CD4-positive, alpha-beta T cell (primary cell): Measurements from ENCODE around the gene VPS37C. TPM values are rescaled to one million over a fixed set of nuclear protein-coding genes. Genes with fewer than 3 reads are reported as not detected.

Experiments used
- ATAC-seq: fragments of 200-7000 bp; cut with Tn5 transposase; one replicate; pipeline ENCODE4 v1.10.0; 2022; ENCODE audit warnings: mild to moderate bottlenecking; ENCODE audit not compliant: poor library complexity
- CTCF ChIA-PET: fragments of 350-600 bp; sonication (Branson Sonifier 250); formaldehyde crosslinking; loops from one replicate; lab custom pipeline; 2021; ENCODE audit warnings: antibody characterized with exemption, inconsistent platforms; lab: Charles Lee
- POLR2A ChIA-PET: fragments of 350-600 bp; sonication (Branson Sonifier 250); formaldehyde crosslinking; loops from one replicate; lab custom pipeline; 2021; ENCODE audit warnings: antibody characterized with exemption, inconsistent platforms; lab: Charles Lee
- DNase-seq, 14 experiments: peaks; one replicate each; pipeline ENCODE4 v3.0.0-alpha.2; 2013 to 2020; ENCODE audit warnings: mixed read lengths in 2 of 14
- H3K27ac ChIP-seq, 2 donors: one replicate each; pipeline versions ENCODE4 v1.5.1 to v1.7.0; 2013; ENCODE audit warnings: low read length in 2 of 2, low read depth in 1 of 2, mild to moderate bottlenecking in 1 of 2
- H3K27me3 ChIP-seq, 2 experiments: 1 replicate in 1 of 2; 2 replicates in 1 of 2; pipeline versions ENCODE4 v1.6.1 to v1.7.0; 2013; ENCODE audit warnings: low read length in 2 of 2, control low read depth in 1 of 2, mild to moderate bottlenecking in 1 of 2, moderate library complexity in 1 of 2; ENCODE audit not compliant: insufficient read depth in 2 of 2, control insufficient read depth in 1 of 2
- H3K36me3 ChIP-seq: one replicate; pipeline ENCODE4 v1.6.1; 2013; ENCODE audit warnings: low read length, control low read depth; ENCODE audit not compliant: insufficient read depth
- H3K4me1 ChIP-seq: one replicate; pipeline ENCODE4 v1.6.1; 2013; ENCODE audit warnings: low read length, control low read depth; ENCODE audit not compliant: insufficient read depth
- H3K4me3 ChIP-seq: one replicate; pipeline ENCODE4 v1.5.1; 2013; ENCODE audit warnings: mild to moderate bottlenecking, low read length, moderate library complexity
- H3K9me3 ChIP-seq, 2 experiments: 1 replicate in 1 of 2; 2 replicates in 1 of 2; pipeline versions ENCODE4 v1.6.1 to v1.7.0; 2013; ENCODE audit warnings: low read length in 2 of 2, mild to moderate bottlenecking in 2 of 2, control low read depth in 1 of 2, moderate library complexity in 1 of 2; ENCODE audit not compliant: control insufficient read depth in 1 of 2, insufficient read depth in 1 of 2
- H3K27ac Mint-ChIP-seq: one replicate; pipeline ENCODE4 v1.8.0; 2020; ENCODE audit warnings: mixed read lengths
- H3K27me3 Mint-ChIP-seq: one replicate; pipeline ENCODE4 v1.8.0; 2021; ENCODE audit warnings: mixed read lengths
- H3K36me3 Mint-ChIP-seq: one replicate; pipeline ENCODE4 v1.8.0; 2021; ENCODE audit warnings: low read depth, mixed read lengths
- H3K4me1 Mint-ChIP-seq: one replicate; pipeline ENCODE4 v1.8.0; 2021; ENCODE audit warnings: low read depth, mixed read lengths
- H3K4me3 Mint-ChIP-seq: one replicate; pipeline ENCODE4 v1.8.0; 2020; ENCODE audit warnings: mild to moderate bottlenecking, mixed read lengths
- H3K9me3 Mint-ChIP-seq: one replicate; pipeline ENCODE4 v1.8.0; 2020; ENCODE audit warnings: mixed read lengths
- intact Hi-C, 2 experiments: fragments of 100-400 bp; cut with DNase I in 1 of 2; cut with micrococcal nuclease in 1 of 2; formaldehyde crosslinking; loops; one replicate each; pipeline versions ENCODE4 v1.15.1 to v1.9.0; 2023 to 2025; cut with DNase I, micrococcal nuclease
- total RNA-seq, 174 experiments: library from RNA in 2 of 174; stranded (reverse) in 2 of 174; gene quantifications; one replicate each; pipeline ENCODE4 v1.2.3 and lab custom pipeline; 2021 to 2026
- TF ChIP-seq, protein P1 (sequence below): fragments of 200-600 bp; IDR thresholded peaks from one replicate; pipeline ENCODE4 v1.8.0; 2022; ENCODE audit warnings: antibody characterized with exemption, mild to moderate bottlenecking

Gene VPS37C
- total RNA-seq, 2 experiments from 2014 or later, result 1.8 to 2.0 TPM

DNA sequence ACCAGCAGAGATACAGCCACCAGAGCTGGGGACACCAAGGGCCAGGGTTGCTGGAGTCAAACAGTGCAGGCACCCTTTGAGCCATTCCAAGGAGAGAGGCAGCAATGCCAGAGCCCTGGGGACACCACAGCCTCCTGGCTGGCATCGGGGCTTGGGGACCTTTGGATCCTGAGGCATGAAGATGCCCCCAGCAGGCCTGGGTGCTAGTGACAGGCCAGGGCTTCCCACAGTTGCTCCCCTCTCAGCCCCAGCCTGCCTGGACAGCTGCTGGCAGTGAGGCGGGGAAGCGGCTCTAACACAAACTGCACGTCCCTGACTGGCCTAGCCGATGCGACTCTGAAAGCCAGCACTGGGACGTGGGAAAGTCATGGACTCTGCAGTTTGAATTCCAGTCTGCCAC is 56.3 kb downstream of the VPS37C start:
- Mint-ChIP-seq H3K4me3 (no peak overlapping the region), H3K4me1 (peaks cover 65% of the 10 kb centered on the region), H3K9me3 (no peaks in the 10 kb centered on the region), H3K27me3 (no peaks in the 10 kb centered on the region), H3K27ac (no peak overlapping the region), H3K36me3 (peaks cover 64% of the 10 kb centered on the region)
- peaks cover 58% of the 10 kb centered on the region for H3K36me3 ChIP-seq
- H3K4me1 ChIP-seq, result peaks cover 70% of the 10 kb centered on the region
- CTCF ChIA-PET, result interaction anchor here (1.1 to 1.8 kb wide), 2 partner anchors 9 to 24 kb away, joined by 3 to 4 read pairs; no protein-coding TSS in a partner anchor
- intact Hi-C loops, result loop anchor here in 1 of 2 experiments (2.0 kb wide), 1 partner anchor 14 kb away; no protein-coding TSS in a partner anchor
- TF ChIP-seq, protein P1, sequence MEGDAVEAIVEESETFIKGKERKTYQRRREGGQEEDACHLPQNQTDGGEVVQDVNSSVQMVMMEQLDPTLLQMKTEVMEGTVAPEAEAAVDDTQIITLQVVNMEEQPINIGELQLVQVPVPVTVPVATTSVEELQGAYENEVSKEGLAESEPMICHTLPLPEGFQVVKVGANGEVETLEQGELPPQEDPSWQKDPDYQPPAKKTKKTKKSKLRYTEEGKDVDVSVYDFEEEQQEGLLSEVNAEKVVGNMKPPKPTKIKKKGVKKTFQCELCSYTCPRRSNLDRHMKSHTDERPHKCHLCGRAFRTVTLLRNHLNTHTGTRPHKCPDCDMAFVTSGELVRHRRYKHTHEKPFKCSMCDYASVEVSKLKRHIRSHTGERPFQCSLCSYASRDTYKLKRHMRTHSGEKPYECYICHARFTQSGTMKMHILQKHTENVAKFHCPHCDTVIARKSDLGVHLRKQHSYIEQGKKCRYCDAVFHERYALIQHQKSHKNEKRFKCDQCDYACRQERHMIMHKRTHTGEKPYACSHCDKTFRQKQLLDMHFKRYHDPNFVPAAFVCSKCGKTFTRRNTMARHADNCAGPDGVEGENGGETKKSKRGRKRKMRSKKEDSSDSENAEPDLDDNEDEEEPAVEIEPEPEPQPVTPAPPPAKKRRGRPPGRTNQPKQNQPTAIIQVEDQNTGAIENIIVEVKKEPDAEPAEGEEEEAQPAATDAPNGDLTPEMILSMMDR, result no peak
- H3K27ac ChIP-seq, result peak overlapping the region; percentile 95 to 96
- H3K4me3 ChIP-seq, result peak overlapping the region; percentile 100
- ATAC-seq, result no peak
- no peaks in the 10 kb centered on the region for H3K9me3 ChIP-seq
- peak in 1 of 14 experiments; percentile 6 for DNase-seq
- no peaks in the 10 kb centered on the region for H3K27me3 ChIP-seq
- POLR2A ChIA-PET, result interaction anchor here (0.8 to 2.9 kb wide), 17 partner anchors 8 to 128 kb away, joined by 3 to 16 read pairs (median 4); no protein-coding TSS in a partner anchor

DNA sequence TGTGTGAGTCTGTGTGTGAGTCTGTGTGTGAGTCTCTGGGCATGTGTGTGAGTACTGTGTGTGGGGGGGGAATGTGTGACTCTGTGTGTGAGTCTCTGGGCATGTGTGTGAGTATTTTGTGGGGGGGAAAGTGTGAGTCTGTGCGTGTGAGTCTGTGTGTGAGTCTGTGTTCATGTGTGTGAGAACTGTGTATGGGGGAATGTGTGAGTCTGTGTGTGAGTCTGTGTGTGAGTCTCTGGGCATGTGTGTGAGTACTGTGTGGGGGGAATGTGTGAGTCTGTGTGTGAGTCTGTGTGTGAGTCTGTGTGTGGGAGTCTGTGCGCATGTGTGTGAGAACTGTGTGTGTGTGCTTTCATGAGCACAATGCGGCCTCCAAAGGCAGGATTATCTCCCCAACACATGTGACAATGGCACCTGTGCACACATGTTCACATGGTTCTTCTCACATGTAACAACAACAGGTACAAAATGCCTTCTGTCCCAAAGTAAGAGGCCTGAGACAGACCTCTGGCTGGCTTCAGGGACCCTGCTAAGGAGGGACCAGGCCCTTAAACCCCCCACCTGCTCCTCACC is 57.3 kb downstream of the VPS37C start:
- no peak overlapping the region for H3K4me3 Mint-ChIP-seq
- Histone ChIP-seq H3K27me3 (no peaks in the 10 kb centered on the region), H3K27ac (peak overlapping the region; percentile 95 to 96), H3K9me3 (no peaks in the 10 kb centered on the region), H3K4me3 (peak overlapping the region; percentile 100), H3K36me3 (peaks cover 49% of the 10 kb centered on the region), H3K4me1 (peaks cover 62% of the 10 kb centered on the region)
- ChIA-PET POLR2A (interaction anchor here (0.9 to 2.9 kb wide), 19 partner anchors 9 to 127 kb away, joined by 3 to 48 read pairs (median 9); no protein-coding TSS in a partner anchor), CTCF (interaction anchor here (1.1 to 1.8 kb wide), 2 partner anchors 10 to 23 kb away, joined by 3 to 4 read pairs; no protein-coding TSS in a partner anchor)
- ATAC-seq, result no peak
- peaks cover 54% of the 10 kb centered on the region for H3K36me3 Mint-ChIP-seq
- DNase-seq, result peak in 2 of 14 experiments; percentile 24 to 40
- peaks cover 55% of the 10 kb centered on the region for H3K4me1 Mint-ChIP-seq
- H3K27me3 Mint-ChIP-seq, result no peaks in the 10 kb centered on the region
- TF ChIP-seq, protein P1, result no peak
- H3K9me3 Mint-ChIP-seq, result no peaks in the 10 kb centered on the region
- intact Hi-C loops, result loop anchor here (2.0 kb wide), 2 partner anchors 15 to 21 kb away; no protein-coding TSS in a partner anchor
- H3K27ac Mint-ChIP-seq, result no peak overlapping the region

DNA sequence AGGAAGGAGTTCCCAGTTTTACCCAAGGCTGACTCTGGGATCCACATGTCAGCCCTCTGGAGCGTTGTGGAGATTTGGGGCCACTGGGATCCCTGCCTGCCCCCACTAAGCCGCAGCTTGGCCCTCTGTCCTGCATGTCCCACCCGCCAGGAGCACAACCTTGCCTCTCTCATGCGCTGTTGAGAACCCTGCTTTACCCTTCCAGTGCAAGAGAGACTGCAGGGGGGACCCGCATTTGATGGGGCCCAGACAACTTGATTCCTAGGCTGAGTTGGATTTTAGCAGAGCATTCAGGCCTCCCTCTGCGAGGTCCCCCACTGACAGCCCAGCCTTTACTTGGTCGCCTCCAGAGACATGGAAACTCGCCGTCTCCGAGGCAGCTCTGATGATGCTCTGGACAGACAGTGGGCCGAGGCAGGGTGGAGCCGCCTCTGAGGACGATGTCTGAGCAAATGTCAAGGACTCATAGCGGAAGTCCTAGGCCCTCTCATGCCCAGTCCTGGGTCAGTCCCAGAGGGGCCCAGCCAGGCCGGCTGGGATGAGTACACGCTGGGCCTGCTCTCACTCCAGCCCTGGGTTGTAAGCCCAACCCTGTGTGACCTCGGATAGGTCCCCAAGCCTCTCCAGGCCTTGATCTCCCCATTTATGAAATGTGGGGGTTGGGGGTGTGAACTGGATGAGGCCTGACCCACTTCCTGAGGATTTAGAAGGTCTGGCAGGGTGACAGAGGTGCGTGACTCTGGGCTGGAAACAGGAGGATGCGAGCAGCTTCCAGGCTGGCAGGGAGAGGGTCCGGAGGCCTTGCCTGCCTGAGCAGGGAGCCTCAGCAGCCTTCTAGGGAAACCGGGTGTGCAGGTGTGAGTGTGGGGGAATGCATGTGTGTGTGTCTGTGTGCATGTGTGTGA is 58.3 kb downstream of the VPS37C start:
- peak; percentile 22 for ATAC-seq

More for the DNA sequence above, 58.3 kb downstream of the VPS37C start:
- H3K4me3 ChIP-seq, result peak overlapping the region; percentile 100
- Mint-ChIP-seq H3K9me3 (no peaks in the 10 kb centered on the region), H3K27ac (no peak overlapping the region), H3K4me3 (no peak overlapping the region), H3K36me3 (peaks cover 44% of the 10 kb centered on the region), H3K4me1 (peaks cover 45% of the 10 kb centered on the region), H3K27me3 (no peaks in the 10 kb centered on the region)
- peak overlapping the region; percentile 95 to 96 for H3K27ac ChIP-seq
- no peaks in the 10 kb centered on the region for H3K9me3 ChIP-seq
- CTCF ChIA-PET, result interaction anchor here (0.8 to 1.5 kb wide), 5 partner anchors 9 to 128 kb away, joined by 3 to 4 read pairs (median 3); no protein-coding TSS in a partner anchor
- peaks cover 58% of the 10 kb centered on the region for H3K4me1 ChIP-seq
- TF ChIP-seq, protein P1, result no peak
- intact Hi-C loops, result loop anchor here in 1 of 2 experiments (1.0 to 2.0 kb wide), 3 partner anchors 8 to 77 kb away; no protein-coding TSS in a partner anchor
- H3K27me3 ChIP-seq, result no peaks in the 10 kb centered on the region
- POLR2A ChIA-PET, result interaction anchor here (0.7 to 2.6 kb wide), 26 partner anchors 10 to 140 kb away, joined by 3 to 48 read pairs (median 6); no protein-coding TSS in a partner anchor
- peaks cover 39% of the 10 kb centered on the region for H3K36me3 ChIP-seq
- DNase-seq, result peak in 4 of 14 experiments; percentile 47 to 78 (median 55)
